ENCODE data around the gene NMT2. TPM values are rescaled to one million over a fixed set of nuclear protein-coding genes. Genes with fewer than 3 reads are reported as not detected.

The NMT2 gene
- total and polyA plus RNA-seq, 10 of the 15 experiments (the other 5 are each of a cell fraction or from before 2014, with no cell fraction given): 4.9 to 12.0 (median 9.2) TPM

DNA sequence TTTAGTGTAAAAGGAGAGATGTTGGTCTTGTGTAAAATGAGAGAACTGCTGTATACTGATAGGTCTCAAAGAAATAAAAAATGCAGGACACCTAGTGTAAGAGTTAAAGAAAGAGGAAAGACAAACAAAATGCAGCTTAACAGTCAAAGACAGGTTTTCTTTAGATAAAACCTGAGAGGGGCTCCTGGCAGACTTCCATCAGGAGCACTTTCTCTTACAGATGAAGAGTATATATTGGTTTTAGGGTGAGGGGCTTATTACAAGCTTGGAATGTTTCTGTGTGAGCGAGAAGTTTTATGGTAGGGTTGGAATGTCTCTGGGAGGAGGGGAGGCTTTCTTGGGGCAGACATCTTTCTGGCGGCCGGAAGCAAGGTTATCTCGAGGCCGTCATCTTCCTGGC, 96.1 kb downstream of the NMT2 start:
- Histone ChIP-seq H3K9ac (ENCODE audit: control insufficient read depth, insufficient read depth, low read length) (no peak overlapping the region), H3K9me3 (replicated peaks; ENCODE audit: control insufficient read depth, insufficient read depth, low read length) (no peaks in the 10 kb centered on the region; the same call in 2 of the 3 replicates), H3K4me1 (ENCODE audit: control insufficient read depth, insufficient read depth, low read length) (no peaks in the 10 kb centered on the region), H2AFZ (ENCODE audit: control insufficient read depth, low read depth, low read length) (no peak overlapping the region), H3K4me3 (no peak overlapping the region), H3K27me3 (replicated peaks in 1 of 2; ENCODE audit: control insufficient read depth in 2 of 2, insufficient read depth in 2 of 2, low read length in 1 of 2) (no peaks in the 10 kb centered on the region; a peak in 1 of 4 replicates), H3K27ac (ENCODE audit: control insufficient read depth, insufficient read depth) (no peak overlapping the region), H3K4me2 (ENCODE audit: control insufficient read depth, insufficient read depth) (no peak overlapping the region), H4K20me1 (ENCODE audit: control insufficient read depth, insufficient read depth) (no peaks in the 10 kb centered on the region), H3K79me2 (ENCODE audit: control insufficient read depth, insufficient read depth, low read length) (no peaks in the 10 kb centered on the region), H3K36me3 (ENCODE audit: control insufficient read depth in 2 of 2, insufficient read depth in 2 of 2, low read length in 1 of 2) (no peaks in the 10 kb centered on the region)
- ChIA-PET CTCF (no interaction called here), SMC1A (ENCODE audit: uncharacterized antibody, unreplicated experiment) (no interaction called here), POLR2A (no interaction called here), RAD21 (ENCODE audit: unreplicated experiment) (no interaction called here)
- WGBS (ENCODE audit: insufficient coverage, insufficient replicate concordance, low lambda C conversion rate, missing lambda C conversion rate): 80% methylated on average over 5 of the region's 5 CpGs
- intact Hi-C loops (cut with micrococcal nuclease; ENCODE audit: unreplicated experiment): no loop called here
- in situ Hi-C loops (cut with MboI): no loop called here
- ATAC-seq (no peak), FAIRE-seq (no peak), DNase-seq (ENCODE audit: low read depth, low spot score) (no peak)
- TF ChIP-seq NBN (IDR thresholded peaks at IDR 0.05) (no peak), ESRRA (IDR thresholded peaks at IDR 0.05; ENCODE audit: low read length) (no peak), CHD1 (IDR thresholded peaks at IDR 0.05; ENCODE audit: low read depth, low read length) (no peak), EED (IDR thresholded peaks at IDR 0.05; ENCODE audit: low read depth) (no peak), CBX3 (IDR thresholded peaks at IDR 0.05; ENCODE audit: borderline replicate concordance, low read depth) (no peak), CUX1 (IDR thresholded peaks at IDR 0.05; ENCODE audit: insufficient replicate concordance, low read depth, low read length) (no peak)
- BruUV-seq (replicated peaks): no TSS peak

All from GM12878 (cell line).